NCI-H1436 (cell line): ENCODE measurements around the gene MAGEA12.
"Not testable (repeated sequence)": the region's sequence is repeated elsewhere in the genome, so short reads cannot be mapped to it uniquely, and the experiment has no call there.

ENCODE experiments used
- DNase-seq: peaks from one replicate; lab custom pipeline; 2025; lab: John Stamatoyannopoulos, UW

Gene MAGEA12, protein sequence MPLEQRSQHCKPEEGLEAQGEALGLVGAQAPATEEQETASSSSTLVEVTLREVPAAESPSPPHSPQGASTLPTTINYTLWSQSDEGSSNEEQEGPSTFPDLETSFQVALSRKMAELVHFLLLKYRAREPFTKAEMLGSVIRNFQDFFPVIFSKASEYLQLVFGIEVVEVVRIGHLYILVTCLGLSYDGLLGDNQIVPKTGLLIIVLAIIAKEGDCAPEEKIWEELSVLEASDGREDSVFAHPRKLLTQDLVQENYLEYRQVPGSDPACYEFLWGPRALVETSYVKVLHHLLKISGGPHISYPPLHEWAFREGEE

DNA sequence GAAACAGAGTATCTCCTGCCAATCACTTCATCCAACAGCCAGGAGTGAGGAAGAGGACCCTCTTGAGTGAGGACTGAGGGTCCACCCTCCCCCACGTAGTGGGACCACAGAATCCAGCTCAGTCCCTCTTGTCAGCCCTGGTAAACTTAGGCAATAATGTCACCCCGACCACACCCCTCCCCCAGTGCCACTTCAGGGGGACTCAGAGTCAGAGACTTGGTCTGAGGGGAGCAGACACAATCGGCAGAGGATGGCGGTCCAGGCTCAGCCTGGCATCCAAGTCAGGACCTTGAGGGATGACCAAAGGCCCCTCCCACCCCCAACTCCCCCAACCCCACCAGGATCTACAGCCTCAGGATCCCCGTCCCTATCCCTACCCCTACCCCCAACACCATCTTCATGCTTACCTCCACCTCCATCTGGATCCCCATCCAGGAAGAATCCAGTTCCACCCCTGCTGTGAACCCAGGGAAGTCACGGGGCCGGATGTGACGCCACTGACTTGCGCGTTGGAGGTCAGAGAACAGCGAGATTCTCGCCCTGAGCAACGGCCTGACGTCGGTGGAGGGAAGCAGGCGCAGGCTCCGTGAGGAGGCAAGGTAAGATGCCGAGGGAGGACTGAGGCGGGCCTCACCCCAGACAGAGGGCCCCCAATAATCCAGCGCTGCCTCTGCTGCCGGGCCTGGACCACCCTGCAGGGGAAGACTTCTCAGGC, at the start of gene MAGEA12, which contains the start of gene CSAG1:
Gene MAGEA12, plus strand, starts transcription at position 497 of the 715 bp plus-strand sequence. CDS start 2,405 bp downstream, outside the sequence.
Gene CSAG1, minus strand, starts transcription at position 461 of the 715 bp plus-strand sequence. CDS start 1,261 bp downstream, outside the sequence.
- DNase-seq, result peak; percentile 91

DNA sequence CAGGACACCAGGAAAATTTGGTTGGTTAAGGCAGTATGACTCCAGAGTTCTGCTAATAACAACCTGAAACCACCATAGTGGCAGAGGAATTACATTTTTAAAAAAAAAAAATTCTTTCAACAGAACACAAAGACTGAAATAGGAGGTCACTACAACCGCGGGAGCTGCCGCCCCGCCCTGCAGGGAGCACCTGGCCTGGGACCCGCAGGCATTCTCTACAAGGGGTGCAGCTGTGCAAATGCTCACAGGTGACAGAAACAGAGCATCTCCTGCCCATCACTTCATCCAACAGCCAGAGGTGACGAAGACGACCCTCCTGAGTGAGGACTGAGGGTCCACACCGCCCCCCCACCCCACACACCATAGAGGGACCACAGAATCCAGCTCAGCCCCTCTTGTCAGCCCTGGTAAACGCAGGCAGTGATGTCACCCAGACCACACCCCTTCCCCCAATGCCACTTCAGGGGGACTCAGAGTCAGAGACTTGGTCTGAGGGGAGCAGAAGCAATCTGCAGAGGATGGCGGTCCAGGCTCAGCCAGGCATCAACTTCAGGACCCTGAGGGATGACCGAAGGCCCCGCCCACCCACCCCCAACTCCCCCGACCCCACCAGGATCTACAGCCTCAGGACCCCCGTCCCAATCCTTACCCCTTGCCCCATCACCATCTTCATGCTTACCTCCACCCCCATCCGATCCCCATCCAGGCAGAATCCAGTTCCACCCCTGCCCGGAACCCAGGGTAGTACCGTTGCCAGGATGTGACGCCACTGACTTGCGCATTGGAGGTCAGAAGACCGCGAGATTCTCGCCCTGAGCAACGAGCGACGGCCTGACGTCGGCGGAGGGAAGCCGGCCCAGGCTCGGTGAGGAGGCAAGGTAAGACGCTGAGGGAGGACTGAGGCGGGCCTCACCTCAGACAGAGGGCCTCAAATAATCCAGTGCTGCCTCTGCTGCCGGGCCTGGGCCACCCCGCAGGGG, 35.3 kb upstream of the MAGEA12 start, which contains the start of gene MAGEA3:
Gene MAGEA3, plus strand, starts transcription at position 843 of the 980 bp plus-strand sequence. CDS start 2,039 bp downstream, outside the sequence.
- not testable (repeated sequence) for DNase-seq

DNA sequence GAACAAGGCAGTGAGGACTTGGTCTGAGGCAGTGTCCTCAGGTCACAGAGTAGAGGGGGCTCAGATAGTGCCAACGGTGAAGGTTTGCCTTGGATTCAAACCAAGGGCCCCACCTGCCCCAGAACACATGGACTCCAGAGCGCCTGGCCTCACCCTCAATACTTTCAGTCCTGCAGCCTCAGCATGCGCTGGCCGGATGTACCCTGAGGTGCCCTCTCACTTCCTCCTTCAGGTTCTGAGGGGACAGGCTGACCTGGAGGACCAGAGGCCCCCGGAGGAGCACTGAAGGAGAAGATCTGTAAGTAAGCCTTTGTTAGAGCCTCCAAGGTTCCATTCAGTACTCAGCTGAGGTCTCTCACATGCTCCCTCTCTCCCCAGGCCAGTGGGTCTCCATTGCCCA, 33.2 kb upstream of the MAGEA12 start:
- not testable (repeated sequence) for DNase-seq

DNA sequence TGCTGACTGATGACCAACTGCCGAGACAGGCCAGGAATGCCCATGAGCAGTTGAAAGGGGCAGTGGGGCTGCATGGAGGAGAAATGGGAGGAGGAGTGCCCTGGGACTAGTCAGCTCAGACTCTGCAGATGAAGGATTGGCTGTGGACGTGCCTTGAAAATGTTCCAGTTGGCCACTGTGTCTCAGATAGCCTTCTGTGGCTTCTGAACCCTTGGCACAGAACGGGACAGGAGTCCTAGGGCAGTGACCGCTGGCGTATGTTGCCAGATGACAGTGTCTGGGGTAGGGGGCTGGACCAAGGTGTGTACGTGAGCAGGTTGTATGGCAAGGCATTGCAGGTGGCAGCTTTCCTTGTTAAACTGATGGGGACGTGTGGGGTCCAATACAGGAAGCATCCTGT, 27.1 kb upstream of the MAGEA12 start:
- DNase-seq, result not testable (repeated sequence)

DNA sequence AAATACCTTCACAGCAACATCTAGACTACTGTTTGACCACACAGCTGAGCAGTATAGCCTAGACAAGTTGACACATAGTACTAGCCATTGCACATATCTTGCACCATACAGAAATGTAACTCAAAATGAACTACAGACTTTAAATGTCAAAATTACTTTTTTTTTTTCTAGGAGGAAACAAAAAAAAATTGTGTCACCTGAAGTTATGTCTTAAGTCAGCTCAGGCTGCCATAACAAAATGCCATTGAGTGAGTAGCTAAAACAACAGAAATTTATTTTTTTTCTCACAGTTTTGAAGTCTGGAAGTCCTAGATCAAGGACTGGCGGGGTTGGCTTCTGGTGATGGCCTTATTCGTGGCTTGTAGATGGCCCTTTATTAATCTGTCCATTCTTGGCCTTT, 24.4 kb upstream of the MAGEA12 start, which contains the start of gene CSAG2:
Gene CSAG2, minus strand, starts transcription at position 101 of the 400 bp plus-strand sequence. CDS start 161 bp downstream, outside the sequence.
- DNase-seq, result not testable (repeated sequence)

DNA sequence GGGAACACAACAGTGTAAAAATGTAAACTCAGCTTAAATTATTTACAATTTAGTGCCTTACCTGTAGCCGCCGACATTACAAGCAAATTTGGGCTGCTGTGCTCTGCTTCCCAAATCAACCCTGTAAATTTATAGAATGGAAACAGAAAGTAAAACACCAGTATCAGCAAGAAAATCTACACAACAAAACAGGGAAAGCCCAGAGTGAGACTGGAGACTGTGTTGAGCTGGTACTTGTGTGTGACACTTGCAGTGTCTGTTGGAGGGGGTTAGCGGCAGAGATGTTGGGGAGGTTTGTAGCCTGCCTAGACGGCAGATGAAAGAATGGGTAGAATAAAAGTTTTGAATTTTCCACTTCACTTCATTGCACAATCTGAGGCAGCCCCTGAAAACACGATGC, 20.4 kb upstream of the MAGEA12 start:
- not testable (repeated sequence) for DNase-seq

DNA sequence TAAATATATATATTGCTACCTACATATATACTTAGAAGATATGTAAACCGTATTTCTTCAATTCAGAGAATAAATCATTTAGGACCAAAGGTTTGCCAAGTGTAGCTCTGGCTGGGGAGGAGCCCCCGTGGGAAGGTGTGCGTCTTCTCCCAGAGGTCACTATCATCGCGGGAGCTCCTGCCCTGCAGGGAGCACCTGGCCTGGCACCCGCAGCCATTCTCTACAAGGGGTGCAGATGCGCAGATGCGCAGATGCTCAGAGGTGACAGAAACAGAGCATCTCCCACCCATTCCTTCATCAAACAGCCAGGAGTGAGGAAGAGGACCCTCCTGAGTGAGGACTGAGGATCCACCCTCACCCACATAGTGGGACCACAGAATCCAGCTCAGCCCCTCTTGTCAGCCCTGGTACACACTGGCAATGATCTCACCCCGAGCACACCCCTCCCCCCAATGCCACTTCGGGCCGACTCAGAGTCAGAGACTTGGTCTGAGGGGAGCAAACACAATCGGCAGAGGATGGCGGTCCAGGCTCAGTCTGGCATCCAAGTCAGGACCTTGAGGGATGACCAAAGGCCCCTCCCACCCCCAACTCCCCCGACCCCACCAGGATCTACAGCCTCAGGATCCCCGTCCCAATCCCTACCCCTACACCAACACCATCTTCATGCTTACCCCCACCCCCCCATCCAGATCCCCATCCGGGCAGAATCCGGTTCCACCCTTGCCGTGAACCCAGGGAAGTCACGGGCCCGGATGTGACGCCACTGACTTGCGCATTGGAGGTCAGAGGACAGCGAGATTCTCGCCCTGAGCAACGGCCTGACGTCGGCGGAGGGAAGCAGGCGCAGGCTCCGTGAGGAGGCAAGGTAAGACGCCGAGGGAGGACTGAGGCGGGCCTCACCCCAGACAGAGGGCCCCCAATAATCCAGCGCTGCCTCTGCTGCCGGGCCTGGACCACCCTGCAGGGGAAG, 19.5 kb upstream of the MAGEA12 start, which contains the start of gene MAGEA2B:
Gene MAGEA2B, plus strand, starts transcription at position 814 of the 973 bp plus-strand sequence. CDS start 2,479 bp downstream, outside the sequence.
- not testable (repeated sequence) for DNase-seq

DNA sequence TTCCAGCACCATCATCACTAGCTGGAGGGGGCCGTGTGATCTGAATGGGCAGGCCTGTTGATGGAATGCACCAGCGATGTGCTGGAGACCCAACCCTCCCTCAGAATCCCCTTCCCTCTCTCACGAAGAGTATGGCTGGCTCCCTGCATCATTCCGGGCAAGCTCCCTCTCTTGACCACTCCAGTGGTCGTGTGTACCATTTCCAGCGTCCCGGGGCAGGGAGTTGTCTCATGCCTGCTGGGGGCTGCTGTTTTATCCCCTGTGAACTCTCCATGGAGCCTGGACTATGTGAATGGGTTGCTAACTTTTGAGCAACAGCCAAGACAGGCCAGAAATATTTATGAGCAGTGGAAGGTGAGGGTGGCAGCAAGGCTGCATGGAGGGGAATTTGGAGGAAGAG, 8.1 kb upstream of the MAGEA12 start:
- no peak for DNase-seq

DNA sequence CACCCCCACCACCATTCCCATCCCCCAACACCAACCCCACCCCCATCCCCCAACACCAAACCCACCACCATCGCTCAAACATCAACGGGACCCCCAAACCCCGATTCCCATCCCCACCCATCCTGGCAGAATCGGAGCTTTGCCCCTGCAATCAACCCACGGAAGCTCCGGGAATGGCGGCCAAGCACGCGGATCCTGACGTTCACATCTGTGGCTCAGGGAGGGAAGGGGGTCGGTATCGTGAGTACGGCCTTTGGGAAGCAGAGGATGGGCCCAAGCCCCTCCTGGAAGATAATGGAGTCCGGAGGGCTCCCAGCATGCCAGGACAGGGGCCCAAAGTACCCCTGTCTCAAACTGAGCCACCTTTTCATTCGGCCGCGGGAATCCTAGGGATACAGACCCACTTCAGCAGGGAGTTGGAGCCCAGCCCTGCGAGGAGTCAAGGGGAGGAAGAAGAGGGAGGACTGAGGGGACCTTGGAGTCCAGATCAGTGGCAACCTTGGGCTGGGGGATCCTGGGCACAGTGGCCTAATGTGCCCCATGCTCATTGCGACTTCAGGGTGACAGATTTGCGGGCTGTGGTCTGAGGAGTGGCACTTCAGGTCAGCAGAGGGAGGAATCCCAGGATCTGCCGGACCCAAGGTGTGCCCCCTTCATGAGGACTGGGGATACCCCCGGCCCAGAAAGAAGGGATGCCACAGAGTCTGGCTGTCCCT, 744 bp downstream of the MAGEA12 start:
- not testable (repeated sequence) for DNase-seq

DNA sequence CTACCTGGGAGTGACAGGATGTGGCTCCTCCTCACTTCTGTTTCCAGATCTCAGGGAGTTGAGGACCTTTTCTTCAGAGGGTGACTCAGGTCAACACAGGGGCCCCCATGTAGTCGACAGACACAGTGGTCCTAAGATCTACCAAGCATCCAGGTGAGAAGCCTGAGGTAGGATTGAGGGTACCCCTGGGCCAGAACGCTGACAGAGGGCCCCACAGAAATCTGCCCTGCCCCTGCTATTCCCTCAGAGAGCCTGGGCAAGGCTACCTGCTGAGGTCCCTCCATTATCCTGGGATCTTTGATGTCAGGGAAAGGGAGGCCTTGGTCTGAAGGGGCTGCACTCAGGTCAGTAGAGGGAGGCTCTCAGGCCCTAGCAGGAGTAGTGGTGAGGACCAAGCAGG, 1.5 kb downstream of the MAGEA12 start:
- no peak for DNase-seq

DNA sequence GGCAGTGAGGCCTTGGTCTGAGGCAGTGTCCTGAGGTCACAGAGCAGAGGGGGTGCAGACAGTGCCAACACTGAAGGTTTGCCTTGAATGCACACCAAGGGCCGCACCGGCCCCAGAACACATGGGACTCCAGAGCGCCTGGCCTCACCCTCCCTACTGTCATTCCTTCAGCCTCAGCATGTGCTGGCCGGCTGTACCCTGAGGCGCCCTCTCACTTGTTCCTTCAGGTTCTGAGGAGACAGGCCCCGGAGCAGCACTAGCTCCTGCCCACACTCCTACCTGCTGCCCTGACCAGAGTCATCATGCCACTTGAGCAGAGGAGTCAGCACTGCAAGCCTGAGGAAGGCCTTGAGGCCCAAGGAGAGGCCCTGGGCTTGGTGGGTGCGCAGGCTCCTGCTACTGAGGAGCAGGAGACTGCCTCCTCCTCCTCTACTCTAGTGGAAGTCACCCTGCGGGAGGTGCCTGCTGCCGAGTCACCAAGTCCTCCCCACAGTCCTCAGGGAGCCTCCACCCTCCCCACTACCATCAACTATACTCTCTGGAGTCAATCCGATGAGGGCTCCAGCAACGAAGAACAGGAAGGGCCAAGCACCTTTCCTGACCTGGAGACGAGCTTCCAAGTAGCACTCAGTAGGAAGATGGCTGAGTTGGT, 2.4 kb downstream of the MAGEA12 start:
- no peak for DNase-seq

DNA sequence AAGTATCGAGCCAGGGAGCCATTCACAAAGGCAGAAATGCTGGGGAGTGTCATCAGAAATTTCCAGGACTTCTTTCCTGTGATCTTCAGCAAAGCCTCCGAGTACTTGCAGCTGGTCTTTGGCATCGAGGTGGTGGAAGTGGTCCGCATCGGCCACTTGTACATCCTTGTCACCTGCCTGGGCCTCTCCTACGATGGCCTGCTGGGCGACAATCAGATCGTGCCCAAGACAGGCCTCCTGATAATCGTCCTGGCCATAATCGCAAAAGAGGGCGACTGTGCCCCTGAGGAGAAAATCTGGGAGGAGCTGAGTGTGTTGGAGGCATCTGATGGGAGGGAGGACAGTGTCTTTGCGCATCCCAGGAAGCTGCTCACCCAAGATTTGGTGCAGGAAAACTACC, 3.0 kb downstream of the MAGEA12 start:
- DNase-seq, result not testable (repeated sequence)

DNA sequence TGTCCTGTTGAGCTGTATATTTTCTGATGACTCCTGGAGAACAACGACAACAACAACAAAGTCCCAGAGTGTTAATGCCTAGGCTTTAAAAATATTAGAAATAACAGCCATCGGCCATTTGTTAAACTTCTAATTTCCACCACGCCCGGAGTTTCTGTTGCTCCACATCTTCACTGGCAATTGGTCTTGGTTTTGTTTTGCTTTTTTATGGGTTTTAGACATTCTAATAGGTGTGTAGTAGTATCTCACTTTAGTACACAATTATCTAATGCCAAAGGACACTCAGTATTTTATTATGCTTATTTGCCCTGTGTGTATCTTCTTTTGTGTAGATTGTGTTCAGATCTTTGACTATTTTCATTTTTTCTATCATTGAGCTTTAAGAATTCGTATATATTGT, 5.0 kb downstream of the MAGEA12 start:
- DNase-seq, result no peak

DNA sequence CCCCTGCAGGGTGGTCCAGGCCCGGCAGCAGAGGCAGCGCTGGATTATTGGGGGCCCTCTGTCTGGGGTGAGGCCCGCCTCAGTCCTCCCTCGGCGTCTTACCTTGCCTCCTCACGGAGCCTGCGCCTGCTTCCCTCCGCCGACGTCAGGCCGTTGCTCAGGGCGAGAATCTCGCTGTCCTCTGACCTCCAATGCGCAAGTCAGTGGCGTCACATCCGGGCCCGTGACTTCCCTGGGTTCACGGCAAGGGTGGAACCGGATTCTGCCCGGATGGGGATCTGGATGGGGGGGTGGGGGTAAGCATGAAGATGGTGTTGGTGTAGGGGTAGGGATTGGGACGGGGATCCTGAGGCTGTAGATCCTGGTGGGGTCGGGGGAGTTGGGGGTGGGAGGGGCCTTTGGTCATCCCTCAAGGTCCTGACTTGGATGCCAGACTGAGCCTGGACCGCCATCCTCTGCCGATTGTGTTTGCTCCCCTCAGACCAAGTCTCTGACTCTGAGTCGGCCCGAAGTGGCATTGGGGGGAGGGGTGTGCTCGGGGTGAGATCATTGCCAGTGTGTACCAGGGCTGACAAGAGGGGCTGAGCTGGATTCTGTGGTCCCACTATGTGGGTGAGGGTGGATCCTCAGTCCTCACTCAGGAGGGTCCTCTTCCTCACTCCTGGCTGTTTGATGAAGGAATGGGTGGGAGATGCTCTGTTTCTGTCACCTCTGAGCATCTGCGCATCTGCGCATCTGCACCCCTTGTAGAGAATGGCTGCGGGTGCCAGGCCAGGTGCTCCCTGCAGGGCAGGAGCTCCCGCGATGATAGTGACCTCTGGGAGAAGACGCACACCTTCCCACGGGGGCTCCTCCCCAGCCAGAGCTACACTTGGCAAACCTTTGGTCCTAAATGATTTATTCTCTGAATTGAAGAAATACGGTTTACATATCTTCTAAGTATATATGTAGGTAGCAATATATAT, 20.4 kb downstream of the MAGEA12 start, which contains the start of gene MAGEA2:
Gene MAGEA2, minus strand, starts transcription at position 157 of the 965 bp plus-strand sequence. CDS start 2,479 bp downstream, outside the sequence.
- DNase-seq, result not testable (repeated sequence)

DNA sequence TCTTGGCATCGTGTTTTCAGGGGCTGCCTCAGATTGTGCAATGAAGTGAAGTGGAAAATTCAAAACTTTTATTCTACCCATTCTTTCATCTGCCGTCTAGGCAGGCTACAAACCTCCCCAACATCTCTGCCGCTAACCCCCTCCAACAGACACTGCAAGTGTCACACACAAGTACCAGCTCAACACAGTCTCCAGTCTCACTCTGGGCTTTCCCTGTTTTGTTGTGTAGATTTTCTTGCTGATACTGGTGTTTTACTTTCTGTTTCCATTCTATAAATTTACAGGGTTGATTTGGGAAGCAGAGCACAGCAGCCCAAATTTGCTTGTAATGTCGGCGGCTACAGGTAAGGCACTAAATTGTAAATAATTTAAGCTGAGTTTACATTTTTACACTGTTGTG, 21.3 kb downstream of the MAGEA12 start:
- not testable (repeated sequence) for DNase-seq

DNA sequence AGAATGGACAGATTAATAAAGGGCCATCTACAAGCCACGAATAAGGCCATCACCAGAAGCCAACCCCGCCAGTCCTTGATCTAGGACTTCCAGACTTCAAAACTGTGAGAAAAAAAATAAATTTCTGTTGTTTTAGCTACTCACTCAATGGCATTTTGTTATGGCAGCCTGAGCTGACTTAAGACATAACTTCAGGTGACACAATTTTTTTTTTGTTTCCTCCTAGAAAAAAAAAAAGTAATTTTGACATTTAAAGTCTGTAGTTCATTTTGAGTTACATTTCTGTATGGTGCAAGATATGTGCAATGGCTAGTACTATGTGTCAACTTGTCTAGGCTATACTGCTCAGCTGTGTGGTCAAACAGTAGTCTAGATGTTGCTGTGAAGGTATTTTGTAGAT, 25.4 kb downstream of the MAGEA12 start, which contains the start of gene CSAG3:
Gene CSAG3, plus strand, starts transcription at position 301 of the 400 bp plus-strand sequence.
- not testable (repeated sequence) for DNase-seq

DNA sequence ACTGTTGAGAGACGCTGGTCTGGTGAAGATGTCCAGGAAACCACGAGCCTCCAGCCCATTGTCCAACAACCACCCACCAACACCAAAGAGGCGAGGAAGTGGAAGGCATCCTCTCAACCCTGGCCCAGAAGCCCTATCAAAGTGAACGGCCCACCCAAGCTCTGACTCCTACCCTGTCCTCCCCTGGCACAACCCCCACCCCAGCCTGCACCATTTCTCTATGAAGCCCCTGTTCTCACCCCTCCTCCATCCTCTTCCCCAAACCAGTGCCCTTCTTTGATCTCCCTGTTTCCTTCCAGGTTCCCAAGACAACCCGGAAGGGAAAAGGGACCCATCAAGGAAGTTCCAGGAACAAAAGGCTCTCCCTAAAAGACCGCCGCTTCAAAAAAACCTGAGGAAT, 26.0 kb downstream of the MAGEA12 start:
- DNase-seq, result not testable (repeated sequence)
